GM12878 (cell line): ENCODE measurements around the gene ELK3. TPM values are rescaled to one million over a fixed set of nuclear protein-coding genes. Genes with fewer than 3 reads are reported as not detected.

Experiments used
- ATAC-seq: fragments of 200-7000 bp; cut with Tn5 transposase; 3 replicates; pipeline ENCODE4 v1.9.1; 2020; ENCODE audit warnings: mild to moderate bottlenecking, moderate library complexity
- BruUV-seq: library from RNA; stranded (reverse); fragments of 400-500 nt; replicated peaks from 2 replicates; lab custom pipeline; 2021; lab: Mats Ljungman, UMichigan
- CTCF ChIA-PET: fragments of 300-600 bp; sonication (Branson Sonifier 250); formaldehyde crosslinking; extraction: SDS; loops from one replicate; lab custom pipeline; 2021; ENCODE audit warnings: inconsistent platforms; lab: Yijun Ruan, JAX
- POLR2A ChIA-PET: fragments of 350-600 bp; formaldehyde crosslinking; extraction: SDS; loops from one replicate; lab custom pipeline; 2021; ENCODE audit warnings: inconsistent platforms; lab: Charles Lee
- RAD21 ChIA-PET: fragments of 300-600 bp; sonication (Branson Sonifier 250); formaldehyde crosslinking; loops from one replicate; lab custom pipeline; 2023; ENCODE audit warnings: antibody characterized with exemption; ENCODE audit not compliant: unreplicated experiment; lab: Charles Lee
- SMC1A ChIA-PET: fragments of 300-600 bp; sonication (Branson Sonifier 250); formaldehyde crosslinking; loops from one replicate; lab custom pipeline; 2023; ENCODE audit not compliant: unreplicated experiment, uncharacterized antibody; lab: Charles Lee
- DNase-seq: peaks from one replicate; pipeline ENCODE4 v3.0.0-alpha.2; 2011; ENCODE audit warnings: low read depth, low spot score
- FAIRE-seq: peaks from 3 replicates; lab custom pipeline; 2011; peaks lifted over from hg19 to GRCh38; lab: Jason Lieb, UNC
- H2AFZ ChIP-seq: 2 replicates; pipeline ENCODE4 v1.6.0; 2011; ENCODE audit warnings: low read depth, low read length, control low read depth; ENCODE audit not compliant: control insufficient read depth
- H3K27ac ChIP-seq: 2 replicates; pipeline ENCODE4 v1.5.1; 2011; ENCODE audit warnings: control low read depth; ENCODE audit not compliant: control insufficient read depth, insufficient read depth
- H3K27me3 ChIP-seq, 2 experiments: replicated peaks in 1 of 2; 2 replicates each; pipeline versions ENCODE4 v1.6.0 to v1.6.1; 2011; ENCODE audit warnings: low read length in 1 of 2; ENCODE audit not compliant: control insufficient read depth in 2 of 2, insufficient read depth in 2 of 2
- H3K36me3 ChIP-seq, 2 experiments: 2 replicates each; pipeline ENCODE4 v1.5.1; 2011; ENCODE audit warnings: low read length in 1 of 2; ENCODE audit not compliant: control insufficient read depth in 2 of 2, insufficient read depth in 2 of 2
- H3K4me1 ChIP-seq: 2 replicates; pipeline ENCODE4 v1.6.1; 2011; ENCODE audit warnings: mild to moderate bottlenecking, low read length, moderate library complexity, mixed read lengths; ENCODE audit not compliant: control insufficient read depth, insufficient read depth
- H3K4me2 ChIP-seq: 2 replicates; pipeline ENCODE4 v1.6.0; 2011; ENCODE audit warnings: control low read depth; ENCODE audit not compliant: control insufficient read depth, insufficient read depth
- H3K4me3 ChIP-seq: fragments of 200-600 bp; sonication (generic); 2 replicates; pipeline ENCODE4 v1.5.1; 2016
- H3K79me2 ChIP-seq: 2 replicates; pipeline ENCODE4 v1.6.0; 2011; ENCODE audit warnings: low read length; ENCODE audit not compliant: control insufficient read depth, insufficient read depth
- H3K9ac ChIP-seq: 2 replicates; pipeline ENCODE4 v1.8.0; 2011; ENCODE audit warnings: low read length, control low read depth, mixed read lengths; ENCODE audit not compliant: control insufficient read depth, insufficient read depth
- H3K9me3 ChIP-seq: replicated peaks from 3 replicates; pipeline ENCODE4 v1.5.1; 2011; ENCODE audit warnings: mild to moderate bottlenecking, low read length; ENCODE audit not compliant: control insufficient read depth, insufficient read depth
- H4K20me1 ChIP-seq: 2 replicates; pipeline ENCODE4 v1.6.0; 2011; ENCODE audit not compliant: control insufficient read depth, insufficient read depth
- CHD4 ChIP-seq: fragments of 200-600 bp; sonication (generic); IDR thresholded peaks from 2 replicates; pipeline ENCODE4 v1.6.1; 2016; ENCODE audit warnings: mild to moderate bottlenecking
- CREB1 ChIP-seq: IDR thresholded peaks from 2 replicates; pipeline ENCODE4 v1.6.1; 2012; ENCODE audit warnings: low read depth, mild to moderate bottlenecking, inconsistent platforms
- EP300 ChIP-seq, 2 experiments: fragments of 150-350 bp in 1 of 2; IDR thresholded peaks; 2 replicates each; pipeline ENCODE4 v1.6.1; 2011 to 2012; ENCODE audit warnings: low read depth in 2 of 2, low read length in 2 of 2, borderline replicate concordance in 1 of 2, improper control_type of control experiment in 1 of 2, inconsistent platforms in 1 of 2; ENCODE audit not compliant: control insufficient read depth in 1 of 2
- ESRRA ChIP-seq: IDR thresholded peaks from 2 replicates; pipeline ENCODE4 v1.6.1; 2012; ENCODE audit warnings: mild to moderate bottlenecking, low read length, improper control_type of control experiment
- EZH2 ChIP-seq: IDR thresholded peaks from 2 replicates; pipeline ENCODE4 v1.6.1; 2012; ENCODE audit warnings: low read depth, mild to moderate bottlenecking, control low read depth, inconsistent platforms, low read length, borderline replicate concordance; ENCODE audit not compliant: control insufficient read depth
- GABPA ChIP-seq: IDR thresholded peaks from 2 replicates; pipeline ENCODE4 v1.6.1; 2014; ENCODE audit warnings: antibody characterized with exemption, low read depth, mild to moderate bottlenecking, inconsistent platforms
- IKZF2 ChIP-seq, 2 experiments: fragments of 450-650 bp; IDR thresholded peaks; 2 replicates each; pipeline ENCODE4 v1.6.1; 2017; ENCODE audit warnings: mild to moderate bottlenecking in 2 of 2, moderate library complexity in 2 of 2
- MEF2A ChIP-seq: IDR thresholded peaks from 2 replicates; pipeline ENCODE4 v1.6.1; 2011; ENCODE audit warnings: low read depth, mild to moderate bottlenecking, low read length, moderate library complexity; ENCODE audit not compliant: insufficient read depth
- RAD21 ChIP-seq: IDR thresholded peaks from 2 replicates; pipeline ENCODE4 v1.6.1; 2011; ENCODE audit warnings: mild to moderate bottlenecking, low read depth, low read length, moderate library complexity; ENCODE audit not compliant: insufficient read depth
- SIX5 ChIP-seq: IDR thresholded peaks from 2 replicates; pipeline ENCODE4 v1.6.1; 2011; ENCODE audit warnings: mild to moderate bottlenecking, low read depth, low read length, moderate library complexity; ENCODE audit not compliant: severe bottlenecking
- TCF12 ChIP-seq: IDR thresholded peaks from 2 replicates; pipeline ENCODE4 v1.6.1; 2011; ENCODE audit warnings: low read depth, mild to moderate bottlenecking, low read length
- TCF3 ChIP-seq: IDR thresholded peaks from 2 replicates; pipeline ENCODE4 v1.6.1; 2012; ENCODE audit warnings: low read depth, mild to moderate bottlenecking, low read length, borderline replicate concordance; ENCODE audit not compliant: insufficient read depth
- ZNF24 ChIP-seq: fragments of 450-650 bp; IDR thresholded peaks from 2 replicates; pipeline ENCODE4 v1.6.1; 2017; ENCODE audit warnings: antibody characterized with exemption, mild to moderate bottlenecking
- ZSCAN29 ChIP-seq: fragments of 450-650 bp; IDR thresholded peaks from 2 replicates; pipeline ENCODE4 v1.6.1; 2017; ENCODE audit warnings: mild to moderate bottlenecking, moderate library complexity
- WGBS: methylation state at CpG from one replicate; pipeline ENCODE4 v1.1.6; 2016; ENCODE audit warnings: low lambda C conversion rate; ENCODE audit not compliant: insufficient replicate concordance, insufficient coverage; ENCODE audit errors: missing lambda C conversion rate; 5-methylcytosine and 5-hydroxymethylcytosine counted together
- in situ Hi-C: fragments of 300-500 bp; cut with MboI; formaldehyde crosslinking; loops from 9 replicates; pipeline ENCODE4 v1.14.3; 2018; ENCODE audit warnings: mixed read lengths
- intact Hi-C: fragments of 100-400 bp; cut with micrococcal nuclease; formaldehyde crosslinking; loops from one replicate; pipeline ENCODE4 v1.14.2; 2022; ENCODE audit not compliant: unreplicated experiment
- polyA plus RNA-seq, 11 experiments: library from polyadenylated mRNA; depleted of rRNA in 4 of 11; unstranded in 6 of 11; stranded (reverse) in 5 of 11; fragments of >200 nt; fragmentation: Nextera tagmentation in 4 of 11; fragmentation: Illumina TruSeq in 1 of 11; extraction: Ambion mirVana in 4 of 11; extraction: Trizol in 1 of 11; gene quantifications; 1 replicate in 1 of 11; 2 replicates in 10 of 11; pipeline versions ENCODE4 v1.2.1 to v1.2.3, GENCODE V29; 2011 to 2016; ENCODE audit warnings: inconsistent platforms in 2 of 11, missing spikeins in 2 of 11, low read depth in 1 of 11
- total RNA-seq, 4 experiments: library from RNA; depleted of rRNA in 3 of 4; stranded (reverse); fragments of >200 nt in 3 of 4; fragmentation: Illumina TruSeq in 1 of 4; extraction: Trizol in 1 of 4; gene quantifications; 2 replicates each; pipeline versions ENCODE4 v1.2.1 to v1.2.3, GENCODE V29; 2013 to 2021
- TF ChIP-seq, protein P1 (sequence below): IDR thresholded peaks from 2 replicates; pipeline ENCODE4 v1.6.1; 2012; ENCODE audit warnings: low read length, inconsistent platforms
- TF ChIP-seq, protein P2 (sequence below): fragments of 450-650 bp; IDR thresholded peaks from 2 replicates; pipeline ENCODE4 v1.6.1; 2017; ENCODE audit warnings: mild to moderate bottlenecking, moderate library complexity
- TF ChIP-seq, protein P3 (sequence below): IDR thresholded peaks from 2 replicates; pipeline ENCODE4 v1.6.1; 2011; ENCODE audit warnings: low read depth, low read length, improper control_type of control experiment, borderline replicate concordance

ELK3 gene
- total and polyA plus RNA-seq, 10 of the 15 experiments (the other 5 are each of a cell fraction or from before 2014, with no cell fraction given), result 0.37 to 4.8 (median 0.88) TPM

DNA sequence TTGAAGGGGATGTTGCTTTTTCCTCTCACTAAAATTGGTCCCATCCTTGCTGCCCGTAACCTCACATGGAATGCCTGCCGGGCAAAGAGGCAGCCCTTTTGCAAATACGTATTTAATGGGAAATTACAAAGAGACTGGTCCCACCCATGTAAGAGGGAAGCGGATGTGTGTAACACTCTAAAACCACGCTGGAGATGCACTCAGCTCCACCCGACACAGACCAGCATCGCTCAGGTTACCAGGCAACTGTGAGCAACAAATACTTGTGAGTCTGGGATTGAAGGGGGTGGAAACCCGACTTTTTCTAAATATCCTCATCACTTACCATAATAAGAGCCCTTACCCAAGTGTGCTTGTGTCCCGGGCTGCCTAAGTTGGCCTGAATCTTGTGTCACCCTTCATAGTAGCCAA is 47.7 kb downstream of the ELK3 start:
- no peak for FAIRE-seq
- no peak overlapping the region for H3K4me2 ChIP-seq
- intact Hi-C loops, result no loop called here
- in situ Hi-C loops, result no loop called here
- ATAC-seq, result no peak
- no peaks in the 10 kb centered on the region for H3K27me3 ChIP-seq
- no peak overlapping the region for H3K27ac ChIP-seq
- ChIA-PET CTCF (no interaction called here), SMC1A (no interaction called here), POLR2A (no interaction called here), RAD21 (interaction anchor here (1.1 kb wide), 1 partner anchor 275 kb away, joined by 3 read pairs; no protein-coding TSS in a partner anchor)
- no peak for TF ChIP-seq ESRRA
- TF ChIP-seq RAD21, result no peak
- no peak for TF ChIP-seq ZSCAN29
- TF ChIP-seq, protein P1, sequence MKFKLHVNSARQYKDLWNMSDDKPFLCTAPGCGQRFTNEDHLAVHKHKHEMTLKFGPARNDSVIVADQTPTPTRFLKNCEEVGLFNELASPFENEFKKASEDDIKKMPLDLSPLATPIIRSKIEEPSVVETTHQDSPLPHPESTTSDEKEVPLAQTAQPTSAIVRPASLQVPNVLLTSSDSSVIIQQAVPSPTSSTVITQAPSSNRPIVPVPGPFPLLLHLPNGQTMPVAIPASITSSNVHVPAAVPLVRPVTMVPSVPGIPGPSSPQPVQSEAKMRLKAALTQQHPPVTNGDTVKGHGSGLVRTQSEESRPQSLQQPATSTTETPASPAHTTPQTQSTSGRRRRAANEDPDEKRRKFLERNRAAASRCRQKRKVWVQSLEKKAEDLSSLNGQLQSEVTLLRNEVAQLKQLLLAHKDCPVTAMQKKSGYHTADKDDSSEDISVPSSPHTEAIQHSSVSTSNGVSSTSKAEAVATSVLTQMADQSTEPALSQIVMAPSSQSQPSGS, result no peak
- no peak for TF ChIP-seq TCF12
- TF ChIP-seq EP300 (IDR thresholded peaks at IDR 0.05; ENCODE audit: borderline replicate concordance in 1 of 2, control insufficient read depth in 1 of 2, low read depth in 2 of 2, low read length in 2 of 2), result no peak
- TF ChIP-seq SIX5, result no peak
- TF ChIP-seq CREB1, result no peak
- TF ChIP-seq TCF3, result no peak
- TF ChIP-seq, protein P2, sequence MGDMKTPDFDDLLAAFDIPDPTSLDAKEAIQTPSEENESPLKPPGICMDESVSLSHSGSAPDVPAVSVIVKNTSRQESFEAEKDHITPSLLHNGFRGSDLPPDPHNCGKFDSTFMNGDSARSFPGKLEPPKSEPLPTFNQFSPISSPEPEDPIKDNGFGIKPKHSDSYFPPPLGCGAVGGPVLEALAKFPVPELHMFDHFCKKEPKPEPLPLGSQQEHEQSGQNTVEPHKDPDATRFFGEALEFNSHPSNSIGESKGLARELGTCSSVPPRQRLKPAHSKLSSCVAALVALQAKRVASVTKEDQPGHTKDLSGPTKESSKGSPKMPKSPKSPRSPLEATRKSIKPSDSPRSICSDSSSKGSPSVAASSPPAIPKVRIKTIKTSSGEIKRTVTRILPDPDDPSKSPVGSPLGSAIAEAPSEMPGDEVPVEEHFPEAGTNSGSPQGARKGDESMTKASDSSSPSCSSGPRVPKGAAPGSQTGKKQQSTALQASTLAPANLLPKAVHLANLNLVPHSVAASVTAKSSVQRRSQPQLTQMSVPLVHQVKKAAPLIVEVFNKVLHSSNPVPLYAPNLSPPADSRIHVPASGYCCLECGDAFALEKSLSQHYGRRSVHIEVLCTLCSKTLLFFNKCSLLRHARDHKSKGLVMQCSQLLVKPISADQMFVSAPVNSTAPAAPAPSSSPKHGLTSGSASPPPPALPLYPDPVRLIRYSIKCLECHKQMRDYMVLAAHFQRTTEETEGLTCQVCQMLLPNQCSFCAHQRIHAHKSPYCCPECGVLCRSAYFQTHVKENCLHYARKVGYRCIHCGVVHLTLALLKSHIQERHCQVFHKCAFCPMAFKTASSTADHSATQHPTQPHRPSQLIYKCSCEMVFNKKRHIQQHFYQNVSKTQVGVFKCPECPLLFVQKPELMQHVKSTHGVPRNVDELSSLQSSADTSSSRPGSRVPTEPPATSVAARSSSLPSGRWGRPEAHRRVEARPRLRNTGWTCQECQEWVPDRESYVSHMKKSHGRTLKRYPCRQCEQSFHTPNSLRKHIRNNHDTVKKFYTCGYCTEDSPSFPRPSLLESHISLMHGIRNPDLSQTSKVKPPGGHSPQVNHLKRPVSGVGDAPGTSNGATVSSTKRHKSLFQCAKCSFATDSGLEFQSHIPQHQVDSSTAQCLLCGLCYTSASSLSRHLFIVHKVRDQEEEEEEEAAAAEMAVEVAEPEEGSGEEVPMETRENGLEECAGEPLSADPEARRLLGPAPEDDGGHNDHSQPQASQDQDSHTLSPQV, result no peak
- no peak for TF ChIP-seq IKZF2 (IDR thresholded peaks at IDR 0.05)
- TF ChIP-seq ZNF24, result no peak
- TF ChIP-seq EZH2, result no peak
- no peak for TF ChIP-seq CHD4
- TF ChIP-seq, protein P3, sequence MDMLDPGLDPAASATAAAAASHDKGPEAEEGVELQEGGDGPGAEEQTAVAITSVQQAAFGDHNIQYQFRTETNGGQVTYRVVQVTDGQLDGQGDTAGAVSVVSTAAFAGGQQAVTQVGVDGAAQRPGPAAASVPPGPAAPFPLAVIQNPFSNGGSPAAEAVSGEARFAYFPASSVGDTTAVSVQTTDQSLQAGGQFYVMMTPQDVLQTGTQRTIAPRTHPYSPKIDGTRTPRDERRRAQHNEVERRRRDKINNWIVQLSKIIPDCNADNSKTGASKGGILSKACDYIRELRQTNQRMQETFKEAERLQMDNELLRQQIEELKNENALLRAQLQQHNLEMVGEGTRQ, result no peak
- no peak for TF ChIP-seq MEF2A
- no peak for TF ChIP-seq GABPA
- no peaks in the 10 kb centered on the region for H3K9me3 ChIP-seq
- DNase-seq, result no peak
- no peak overlapping the region for H3K9ac ChIP-seq
- H4K20me1 ChIP-seq, result no peaks in the 10 kb centered on the region
- no peaks in the 10 kb centered on the region for H3K4me1 ChIP-seq
- H3K36me3 ChIP-seq, result no peaks in the 10 kb centered on the region; a peak in 1 of 4 replicates
- 72% methylated on average over 9 of the region's 9 CpGs for WGBS
- H3K4me3 ChIP-seq, result no peak overlapping the region
- no peaks in the 10 kb centered on the region for H3K79me2 ChIP-seq
- no peak overlapping the region for H2AFZ ChIP-seq
- BruUV-seq, result no TSS peak
